ENCODE results near the gene HERC4. TPM values are rescaled to one million over a fixed set of nuclear protein-coding genes. Genes with fewer than 3 reads are reported as not detected.
A peak's percentile ranks its signal among the peaks of the same experiment; 100 is the strongest.

HERC4 gene
- 70.0 and 71.3 TPM in 2 replicates for total RNA-seq

GRCh38 chr10:68074775-68075549 is at the start of gene HERC4:
TSS of gene HERC4 (minus strand) at chr10:68075283. CDS start at chr10:68073108, 2,175 bp downstream.
- DNase-seq (ENCODE audit: low read depth): peak; percentile 78

DNA sequence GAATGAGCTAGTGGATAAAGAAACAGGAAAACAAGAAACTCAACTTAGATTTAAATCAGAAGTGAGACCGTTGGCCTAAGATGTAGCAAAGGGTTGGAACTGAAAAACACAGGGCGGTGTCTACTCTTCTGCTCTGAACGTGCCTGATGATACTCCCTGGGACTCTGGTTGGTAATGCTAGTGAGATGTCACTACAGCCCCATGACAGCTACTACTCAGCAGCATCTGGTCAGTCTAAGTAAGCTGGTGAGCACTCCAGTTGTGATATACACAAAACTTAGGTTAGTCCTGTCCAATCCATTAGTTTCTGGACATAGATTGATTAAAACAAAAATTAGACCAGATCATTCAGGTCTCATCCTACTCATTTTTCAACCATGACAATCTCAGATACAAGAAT is 49.6 kb upstream of the HERC4 start:
- DNase-seq (ENCODE audit: low read depth): no peak

DNA sequence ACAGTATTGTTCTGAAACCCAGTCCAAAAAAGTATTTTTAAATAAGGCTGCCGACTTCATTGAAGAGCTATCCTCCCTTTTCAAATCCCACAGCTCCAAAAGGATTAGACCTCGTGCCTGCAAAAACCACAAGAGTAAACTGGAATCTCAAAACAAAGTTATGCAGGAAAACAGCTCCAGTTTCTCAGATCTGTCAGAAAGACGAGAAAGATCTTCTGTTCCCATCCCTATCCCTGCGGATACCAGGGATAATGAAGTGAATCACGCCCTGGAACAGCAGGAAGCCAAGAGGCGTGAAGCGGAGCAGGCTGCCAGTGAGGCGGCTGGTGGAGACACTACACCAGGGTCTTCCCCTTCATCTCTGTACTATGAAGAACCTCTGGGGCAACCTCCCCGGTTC is 46.8 kb upstream of the HERC4 start:
- DNase-seq (ENCODE audit: low read depth): no peak

GRCh38 chr10:68121020-68121743 is 46.1 kb upstream of the HERC4 start:
- DNase-seq (ENCODE audit: low read depth): no peak

- no peak for DNase-seq (ENCODE audit: low read depth)
These were observed 43.6 kb upstream of the HERC4 start for GRCh38 chr10:68118657-68119056.

- no peak for DNase-seq (ENCODE audit: low read depth)
These were observed 37.8 kb upstream of the HERC4 start for GRCh38 chr10:68112837-68113236.

DNA sequence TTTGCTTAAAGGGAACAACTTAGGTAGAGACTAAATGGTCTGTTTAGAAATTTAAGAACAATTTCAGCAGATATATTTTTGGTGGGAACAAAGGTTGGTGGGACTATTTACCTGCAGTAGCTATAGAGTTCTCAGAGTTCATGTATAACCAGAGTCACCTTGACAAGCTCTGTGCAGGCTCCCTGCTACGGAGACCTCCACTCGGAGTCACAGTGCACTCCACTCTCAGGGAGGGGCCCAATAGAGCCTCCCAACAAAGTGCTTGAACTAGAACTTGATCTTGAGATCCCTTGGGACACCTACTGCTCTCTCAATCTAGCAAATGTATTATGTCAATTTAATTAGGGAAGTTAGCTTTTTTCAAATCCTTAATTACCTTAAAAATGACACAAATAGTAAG is 36.5 kb upstream of the HERC4 start:
- no peak for DNase-seq (ENCODE audit: low read depth)

DNA sequence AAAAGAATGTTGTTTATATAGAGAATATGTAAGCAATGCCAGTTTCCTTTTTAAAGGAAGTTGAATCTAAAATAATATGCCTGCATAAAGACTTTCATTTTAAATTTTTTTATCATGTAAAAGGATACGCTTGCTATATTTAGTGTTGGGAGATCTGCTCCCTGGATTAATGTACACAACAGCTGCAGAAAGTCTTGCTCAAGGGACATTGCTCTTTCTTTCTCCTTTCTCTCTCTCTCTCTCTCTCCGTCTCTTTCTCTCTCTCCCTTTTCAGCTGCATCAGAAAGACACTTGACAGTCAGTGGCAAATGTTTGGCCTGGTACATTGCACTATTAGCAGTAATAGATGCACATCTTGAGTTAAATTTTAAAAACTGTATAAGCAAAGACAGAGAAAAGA is 34.9 kb upstream of the HERC4 start:
- no peak for DNase-seq (ENCODE audit: low read depth)

DNA sequence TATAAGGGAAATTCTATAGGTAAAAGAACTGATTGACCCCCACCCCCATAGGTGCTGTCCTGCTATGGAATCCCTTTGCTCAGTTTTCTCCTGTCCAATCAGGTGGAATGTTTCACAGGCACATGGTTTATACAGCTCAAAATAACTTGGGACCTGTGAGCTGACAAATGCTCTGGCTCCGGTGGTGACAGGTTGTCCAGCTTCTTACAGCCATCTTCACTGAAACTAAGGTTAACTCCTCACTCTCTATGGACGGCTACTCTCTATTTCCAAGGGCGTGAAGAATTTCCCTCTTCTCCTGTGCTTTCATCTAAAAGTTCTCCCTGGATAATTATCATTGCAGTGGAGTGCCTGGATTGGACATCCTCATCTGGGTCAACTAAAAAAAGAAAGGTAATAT is 34.2 kb upstream of the HERC4 start, which contains the start of gene MYPN:
TSS of gene MYPN (plus strand) at position 158 of the 400 bp plus-strand sequence. CDS start 11,951 bp downstream, outside the sequence.
- DNase-seq (ENCODE audit: low read depth): no peak

DNA sequence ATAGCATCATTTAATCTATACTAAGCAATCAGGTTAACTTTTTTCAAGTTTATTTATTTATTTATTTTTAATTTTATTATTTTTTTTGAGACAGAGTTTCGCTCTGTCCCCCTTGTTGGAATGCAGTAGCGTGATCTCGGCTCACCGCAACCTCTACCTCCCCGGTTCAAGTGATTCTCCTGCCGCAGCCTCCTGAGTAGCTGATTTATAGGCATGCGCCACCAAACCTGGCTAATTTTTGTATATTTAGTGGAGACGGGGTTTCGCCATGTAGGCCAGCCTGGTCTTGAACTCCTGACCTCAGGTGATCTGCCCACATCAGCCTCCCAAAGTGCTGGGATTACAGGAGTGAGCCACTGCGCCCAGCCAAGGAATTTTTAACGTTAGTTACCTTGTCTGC is 33.6 kb upstream of the HERC4 start:
- no peak for DNase-seq (ENCODE audit: low read depth)

DNA sequence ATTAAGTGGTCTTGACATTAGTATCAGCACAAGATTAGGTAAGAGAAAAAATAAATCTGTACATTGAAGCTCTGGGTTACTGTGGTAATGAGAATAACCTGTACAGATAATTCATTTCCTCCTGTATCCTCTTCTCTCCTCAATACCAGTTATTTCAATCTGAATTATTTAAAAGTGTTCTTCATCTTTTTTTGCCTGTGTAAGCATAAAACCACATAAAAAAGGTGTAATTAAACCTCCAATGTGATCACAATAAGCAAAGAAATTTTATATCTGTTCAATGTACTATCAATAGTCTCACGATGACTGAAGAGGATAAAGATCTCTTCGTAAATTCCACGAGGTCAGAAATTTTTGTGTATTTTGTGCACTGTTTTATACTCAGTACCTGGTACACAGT is 33.0 kb upstream of the HERC4 start:
- DNase-seq (ENCODE audit: low read depth): no peak

DNA sequence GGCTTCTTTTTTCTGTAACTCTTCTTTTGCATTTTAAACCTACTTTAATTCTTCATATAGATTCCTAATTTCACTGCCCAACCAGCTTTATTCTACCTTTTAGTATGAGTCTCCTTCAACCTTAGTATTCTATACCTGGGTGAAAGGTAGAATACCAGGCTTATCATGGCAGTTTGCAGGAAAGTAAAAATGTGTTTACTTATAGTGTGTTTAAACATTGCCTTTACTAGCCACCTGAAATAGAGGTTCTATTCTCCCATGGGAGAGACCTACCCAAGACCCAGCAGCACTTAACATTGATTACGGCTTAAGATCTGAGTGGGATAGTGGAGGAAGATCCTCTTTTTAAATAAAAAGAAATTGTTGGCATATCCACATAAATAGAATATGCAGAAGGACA is 32.6 kb upstream of the HERC4 start:
- no peak for DNase-seq (ENCODE audit: low read depth)

GRCh38 chr10:68106656-68107055 is 31.6 kb upstream of the HERC4 start:
- DNase-seq (ENCODE audit: low read depth): peak; percentile 89

DNA sequence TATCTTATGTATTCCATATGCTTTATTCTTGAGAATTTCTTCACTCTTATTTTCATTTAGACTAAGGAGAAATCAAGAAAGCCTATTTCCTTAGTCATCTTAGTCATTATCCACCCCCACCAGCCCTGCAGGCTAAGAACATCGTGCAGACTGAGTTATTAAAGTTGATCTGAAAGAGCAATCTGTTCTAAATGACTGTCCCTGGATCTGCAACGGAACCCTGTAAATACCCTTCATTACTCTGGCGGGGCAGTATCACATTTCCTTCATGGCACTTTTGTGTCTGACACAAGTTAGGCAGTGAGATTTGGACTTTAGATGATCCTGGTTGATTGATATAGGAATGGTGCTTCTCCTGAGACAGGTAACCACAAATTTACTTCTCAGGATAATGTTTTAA is 30.7 kb upstream of the HERC4 start:
- peak; percentile 53 for DNase-seq (ENCODE audit: low read depth)

- DNase-seq (ENCODE audit: low read depth): peak; percentile 63
These were observed 28.8 kb upstream of the HERC4 start for GRCh38 chr10:68103901-68104300.

- DNase-seq (ENCODE audit: low read depth): no peak
These were observed 28.3 kb upstream of the HERC4 start for GRCh38 chr10:68103261-68103878.

GRCh38 chr10:68101066-68101465 is 26.0 kb upstream of the HERC4 start:
- no peak for DNase-seq (ENCODE audit: low read depth)

GRCh38 chr10:68099736-68100135 is 24.7 kb upstream of the HERC4 start:
- no peak for DNase-seq (ENCODE audit: low read depth)

GRCh38 chr10:68096913-68097516 is 21.9 kb upstream of the HERC4 start:
- DNase-seq (ENCODE audit: low read depth): peak; percentile 97

GRCh38 chr10:68095153-68095552 is 20.1 kb upstream of the HERC4 start:
- no peak for DNase-seq (ENCODE audit: low read depth)

DNA sequence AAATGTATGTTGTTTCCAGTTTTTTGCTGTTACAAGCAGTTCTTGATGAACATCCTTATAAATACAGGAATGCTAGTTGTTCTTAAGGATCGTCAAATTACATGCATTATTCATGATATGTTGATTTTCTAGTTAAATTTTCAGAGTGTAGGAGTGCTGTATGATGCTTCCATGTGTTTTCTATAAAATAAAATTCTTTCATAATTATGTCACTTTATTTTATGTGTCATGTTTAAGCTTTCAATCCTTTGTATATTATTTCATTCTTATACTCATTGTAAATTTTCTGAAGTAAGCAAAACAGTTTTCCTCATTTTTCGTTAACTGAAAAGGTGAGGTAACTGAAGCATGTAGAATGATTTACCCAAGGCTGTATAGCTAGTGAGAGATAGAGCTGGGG is 17.4 kb upstream of the HERC4 start:
- no peak for DNase-seq (ENCODE audit: low read depth)

- no peak for DNase-seq (ENCODE audit: low read depth)
These were observed 15.5 kb upstream of the HERC4 start for GRCh38 chr10:68090586-68090985.
